ENCODE measurements around the gene ACHE. TPM values are rescaled to one million over a fixed set of nuclear protein-coding genes. Genes with fewer than 3 reads are reported as not detected.

Gene ACHE
- total and polyA plus RNA-seq, 4 donors, result 0.15 to 17.6 (median 0.21) TPM

DNA sequence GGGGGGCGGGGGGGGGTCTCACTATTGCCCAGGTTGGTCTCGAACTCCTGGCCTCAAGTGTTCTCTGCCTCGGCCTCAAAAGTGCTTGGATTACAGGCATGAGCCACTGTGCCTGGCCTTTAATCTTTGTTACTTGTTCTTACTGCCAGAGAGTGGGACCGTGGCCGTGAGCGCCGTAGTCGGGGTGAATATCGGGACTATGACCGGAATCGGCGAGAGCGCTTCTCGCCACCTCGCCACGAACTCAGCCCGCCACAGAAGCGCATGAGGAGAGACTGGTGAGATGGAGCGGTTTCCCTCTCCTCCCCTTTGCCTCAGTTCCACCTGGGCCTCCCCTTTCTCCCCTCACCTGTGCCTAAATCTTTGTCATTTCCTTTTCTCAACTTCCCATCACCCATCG lies 14.6 kb downstream of the ACHE start:
- Histone ChIP-seq H3K9me3 (ENCODE audit: control insufficient read depth in 4 of 4, low read length in 3 of 4) (no peaks in the 10 kb centered on the region), H3K27ac (ENCODE audit: low read depth in 1 of 2, low read length in 2 of 2) (no peak overlapping the region), H3K9ac (ENCODE audit: low read depth in 1 of 2, low read length in 2 of 2) (no peak overlapping the region), H3K4me3 (ENCODE audit: low read depth in 1 of 3, low read length in 3 of 3) (no peak overlapping the region), H3K36me3 (ENCODE audit: control insufficient read depth in 4 of 4, insufficient read depth in 3 of 4, low read depth in 1 of 4, low read length in 3 of 4) (peaks cover 25 to 56% (median 43%) of the 10 kb centered on the region in 4 donors), H3K4me1 (ENCODE audit: control insufficient read depth in 4 of 4, insufficient read depth in 4 of 4, low read length in 3 of 4) (peaks cover 0 to 9% (median 7%) of the 10 kb centered on the region in 4 donors), H3K27me3 (ENCODE audit: control insufficient read depth in 4 of 4, insufficient read depth in 4 of 4, low read length in 3 of 4) (no peaks in the 10 kb centered on the region)
- TF ChIP-seq TAF1 (conservative IDR thresholded peaks at IDR 0.05) (no peak), RAD21 (IDR thresholded peaks at IDR 0.05) (no peak), SP1 (IDR thresholded peaks at IDR 0.05) (no peak), CTCF (IDR thresholded peaks at IDR 0.05; ENCODE audit: low read depth, low read length, missing input control) (no peak), NR2F2 (IDR thresholded peaks at IDR 0.05) (no peak), HNF4G (IDR thresholded peaks at IDR 0.05) (no peak), JUND (IDR thresholded peaks at IDR 0.05) (no peak), YY1 (IDR thresholded peaks at IDR 0.05) (no peak)
- TF ChIP-seq, protein P1, sequence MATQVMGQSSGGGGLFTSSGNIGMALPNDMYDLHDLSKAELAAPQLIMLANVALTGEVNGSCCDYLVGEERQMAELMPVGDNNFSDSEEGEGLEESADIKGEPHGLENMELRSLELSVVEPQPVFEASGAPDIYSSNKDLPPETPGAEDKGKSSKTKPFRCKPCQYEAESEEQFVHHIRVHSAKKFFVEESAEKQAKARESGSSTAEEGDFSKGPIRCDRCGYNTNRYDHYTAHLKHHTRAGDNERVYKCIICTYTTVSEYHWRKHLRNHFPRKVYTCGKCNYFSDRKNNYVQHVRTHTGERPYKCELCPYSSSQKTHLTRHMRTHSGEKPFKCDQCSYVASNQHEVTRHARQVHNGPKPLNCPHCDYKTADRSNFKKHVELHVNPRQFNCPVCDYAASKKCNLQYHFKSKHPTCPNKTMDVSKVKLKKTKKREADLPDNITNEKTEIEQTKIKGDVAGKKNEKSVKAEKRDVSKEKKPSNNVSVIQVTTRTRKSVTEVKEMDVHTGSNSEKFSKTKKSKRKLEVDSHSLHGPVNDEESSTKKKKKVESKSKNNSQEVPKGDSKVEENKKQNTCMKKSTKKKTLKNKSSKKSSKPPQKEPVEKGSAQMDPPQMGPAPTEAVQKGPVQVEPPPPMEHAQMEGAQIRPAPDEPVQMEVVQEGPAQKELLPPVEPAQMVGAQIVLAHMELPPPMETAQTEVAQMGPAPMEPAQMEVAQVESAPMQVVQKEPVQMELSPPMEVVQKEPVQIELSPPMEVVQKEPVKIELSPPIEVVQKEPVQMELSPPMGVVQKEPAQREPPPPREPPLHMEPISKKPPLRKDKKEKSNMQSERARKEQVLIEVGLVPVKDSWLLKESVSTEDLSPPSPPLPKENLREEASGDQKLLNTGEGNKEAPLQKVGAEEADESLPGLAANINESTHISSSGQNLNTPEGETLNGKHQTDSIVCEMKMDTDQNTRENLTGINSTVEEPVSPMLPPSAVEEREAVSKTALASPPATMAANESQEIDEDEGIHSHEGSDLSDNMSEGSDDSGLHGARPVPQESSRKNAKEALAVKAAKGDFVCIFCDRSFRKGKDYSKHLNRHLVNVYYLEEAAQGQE (IDR thresholded peaks at IDR 0.05), result no peak
- no peak for DNase-seq (ENCODE audit: low spot score)
- 99% methylated on average over 20 of the region's 20 CpGs for WGBS

DNA sequence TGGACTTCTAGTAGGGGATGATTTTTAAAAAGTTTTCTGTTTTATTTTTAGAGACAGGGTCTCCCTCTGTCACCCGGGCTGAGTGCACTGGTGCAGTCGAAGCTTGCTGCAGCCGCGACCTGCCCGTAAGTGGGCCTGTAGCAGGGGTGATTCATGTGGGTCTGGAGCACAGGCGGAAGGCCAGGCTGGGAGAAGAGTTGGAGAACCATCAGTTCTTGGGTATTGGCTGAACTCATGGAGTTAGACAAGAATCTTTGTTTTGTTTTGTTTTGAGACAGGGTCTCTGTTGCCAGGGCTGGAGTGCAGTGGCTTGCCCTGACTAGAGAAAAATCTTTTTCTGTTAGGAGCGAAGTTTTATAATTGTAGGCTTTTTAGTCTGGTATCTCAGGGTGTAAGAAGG lies 15.0 kb downstream of the ACHE start:
- no peak for TF ChIP-seq ZBTB33 (IDR thresholded peaks at IDR 0.05)
- TF ChIP-seq GABPA (IDR thresholded peaks at IDR 0.05 in 1 of 2, conservative IDR thresholded peaks at IDR 0.05 in 1 of 2), result no peak
- Histone ChIP-seq H3K36me3 (ENCODE audit: control insufficient read depth in 4 of 4, insufficient read depth in 3 of 4, low read depth in 1 of 4, low read length in 3 of 4) (peaks cover 21 to 51% (median 39%) of the 10 kb centered on the region in 4 donors), H3K4me1 (ENCODE audit: control insufficient read depth in 4 of 4, insufficient read depth in 4 of 4, low read length in 3 of 4) (peaks cover 0 to 14% (median 12%) of the 10 kb centered on the region in 4 donors), H3K27me3 (ENCODE audit: control insufficient read depth in 4 of 4, insufficient read depth in 4 of 4, low read length in 3 of 4) (no peaks in the 10 kb centered on the region), H3K27ac (ENCODE audit: low read depth in 1 of 2, low read length in 2 of 2) (no peak overlapping the region), H3K4me3 (ENCODE audit: low read depth in 1 of 3, low read length in 3 of 3) (no peak overlapping the region), H3K9me3 (ENCODE audit: control insufficient read depth in 4 of 4, low read length in 3 of 4) (no peaks in the 10 kb centered on the region), H3K9ac (ENCODE audit: low read depth in 1 of 2, low read length in 2 of 2) (no peak overlapping the region)
- no peak for DNase-seq (ENCODE audit: low spot score)
- WGBS, result 96% methylated on average over 7 of the region's 7 CpGs

Measured in liver (tissue), 9 donors.